GM12878 (cell line): ENCODE results near the gene TBC1D30. TPM values are rescaled to one million over a fixed set of nuclear protein-coding genes. Genes with fewer than 3 reads are reported as not detected.

Experiments used
- ATAC-seq: fragments of 200-7000 bp; cut with Tn5 transposase; 3 replicates; pipeline ENCODE4 v1.9.1; 2020; ENCODE audit warnings: mild to moderate bottlenecking, moderate library complexity
- BruUV-seq: library from RNA; stranded (reverse); fragments of 400-500 nt; replicated peaks from 2 replicates; lab custom pipeline; 2021; lab: Mats Ljungman, UMichigan
- CTCF ChIA-PET: fragments of 300-600 bp; sonication (Branson Sonifier 250); formaldehyde crosslinking; extraction: SDS; loops from one replicate; lab custom pipeline; 2021; ENCODE audit warnings: inconsistent platforms; lab: Yijun Ruan, JAX
- POLR2A ChIA-PET: fragments of 350-600 bp; formaldehyde crosslinking; extraction: SDS; loops from one replicate; lab custom pipeline; 2021; ENCODE audit warnings: inconsistent platforms; lab: Charles Lee
- RAD21 ChIA-PET: fragments of 300-600 bp; sonication (Branson Sonifier 250); formaldehyde crosslinking; loops from one replicate; lab custom pipeline; 2023; ENCODE audit warnings: antibody characterized with exemption; ENCODE audit not compliant: unreplicated experiment; lab: Charles Lee
- SMC1A ChIA-PET: fragments of 300-600 bp; sonication (Branson Sonifier 250); formaldehyde crosslinking; loops from one replicate; lab custom pipeline; 2023; ENCODE audit not compliant: unreplicated experiment, uncharacterized antibody; lab: Charles Lee
- DNase-seq: peaks from one replicate; pipeline ENCODE4 v3.0.0-alpha.2; 2011; ENCODE audit warnings: low read depth, low spot score
- FAIRE-seq: peaks from 3 replicates; lab custom pipeline; 2011; peaks lifted over from hg19 to GRCh38; lab: Jason Lieb, UNC
- H2AFZ ChIP-seq: 2 replicates; pipeline ENCODE4 v1.6.0; 2011; ENCODE audit warnings: low read depth, low read length, control low read depth; ENCODE audit not compliant: control insufficient read depth
- H3K27ac ChIP-seq: 2 replicates; pipeline ENCODE4 v1.5.1; 2011; ENCODE audit warnings: control low read depth; ENCODE audit not compliant: control insufficient read depth, insufficient read depth
- H3K27me3 ChIP-seq, 2 experiments: replicated peaks in 1 of 2; 2 replicates each; pipeline versions ENCODE4 v1.6.0 to v1.6.1; 2011; ENCODE audit warnings: low read length in 1 of 2; ENCODE audit not compliant: control insufficient read depth in 2 of 2, insufficient read depth in 2 of 2
- H3K36me3 ChIP-seq, 2 experiments: 2 replicates each; pipeline ENCODE4 v1.5.1; 2011; ENCODE audit warnings: low read length in 1 of 2; ENCODE audit not compliant: control insufficient read depth in 2 of 2, insufficient read depth in 2 of 2
- H3K4me1 ChIP-seq: 2 replicates; pipeline ENCODE4 v1.6.1; 2011; ENCODE audit warnings: mild to moderate bottlenecking, low read length, moderate library complexity, mixed read lengths; ENCODE audit not compliant: control insufficient read depth, insufficient read depth
- H3K4me2 ChIP-seq: 2 replicates; pipeline ENCODE4 v1.6.0; 2011; ENCODE audit warnings: control low read depth; ENCODE audit not compliant: control insufficient read depth, insufficient read depth
- H3K4me3 ChIP-seq: fragments of 200-600 bp; sonication (generic); 2 replicates; pipeline ENCODE4 v1.5.1; 2016
- H3K79me2 ChIP-seq: 2 replicates; pipeline ENCODE4 v1.6.0; 2011; ENCODE audit warnings: low read length; ENCODE audit not compliant: control insufficient read depth, insufficient read depth
- H3K9ac ChIP-seq: 2 replicates; pipeline ENCODE4 v1.8.0; 2011; ENCODE audit warnings: low read length, control low read depth, mixed read lengths; ENCODE audit not compliant: control insufficient read depth, insufficient read depth
- H3K9me3 ChIP-seq: replicated peaks from 3 replicates; pipeline ENCODE4 v1.5.1; 2011; ENCODE audit warnings: mild to moderate bottlenecking, low read length; ENCODE audit not compliant: control insufficient read depth, insufficient read depth
- H4K20me1 ChIP-seq: 2 replicates; pipeline ENCODE4 v1.6.0; 2011; ENCODE audit not compliant: control insufficient read depth, insufficient read depth
- DPF2 ChIP-seq: fragments of 450-650 bp; IDR thresholded peaks from 2 replicates; pipeline ENCODE4 v1.6.1; 2017; ENCODE audit warnings: mild to moderate bottlenecking
- EZH2 ChIP-seq: IDR thresholded peaks from 2 replicates; pipeline ENCODE4 v1.6.1; 2012; ENCODE audit warnings: low read depth, mild to moderate bottlenecking, control low read depth, inconsistent platforms, low read length, borderline replicate concordance; ENCODE audit not compliant: control insufficient read depth
- JUND ChIP-seq: IDR thresholded peaks from 2 replicates; pipeline ENCODE4 v1.6.1; 2012; ENCODE audit warnings: low read depth, mild to moderate bottlenecking, low read length, improper control_type of control experiment, moderate library complexity
- KDM1A ChIP-seq: fragments of 200-600 bp; sonication (generic); IDR thresholded peaks from 2 replicates; pipeline ENCODE4 v1.6.1; 2016; ENCODE audit warnings: borderline replicate concordance
- LARP7 ChIP-seq: fragments of 450-650 bp; IDR thresholded peaks from 2 replicates; pipeline ENCODE4 v1.6.1; 2017; ENCODE audit warnings: mild to moderate bottlenecking
- MLLT1 ChIP-seq: fragments of 450-650 bp; IDR thresholded peaks from 2 replicates; pipeline ENCODE4 v1.6.1; 2016; ENCODE audit warnings: mild to moderate bottlenecking
- NFYA ChIP-seq: IDR thresholded peaks from 2 replicates; pipeline ENCODE4 v1.6.1; 2011; ENCODE audit warnings: low read depth, mild to moderate bottlenecking, low read length, improper control_type of control experiment, borderline replicate concordance
- RELA ChIP-seq: fragments of 450-650 bp; IDR thresholded peaks from 2 replicates; pipeline ENCODE4 v1.8.0; 2014; ENCODE audit warnings: borderline replicate concordance; ENCODE audit not compliant: partially characterized antibody
- RELB ChIP-seq: fragments of 450-650 bp; IDR thresholded peaks from 2 replicates; pipeline ENCODE4 v1.6.1; 2017; ENCODE audit warnings: low read depth, mild to moderate bottlenecking, moderate library complexity
- SREBF1 ChIP-seq: IDR thresholded peaks from 2 replicates; pipeline ENCODE4 v1.6.1; 2012; ENCODE audit warnings: mild to moderate bottlenecking, low read length
- SREBF2 ChIP-seq: IDR thresholded peaks from 2 replicates; pipeline ENCODE4 v1.6.1; 2012; ENCODE audit warnings: mild to moderate bottlenecking, low read length
- SUPT20H ChIP-seq: IDR thresholded peaks from 2 replicates; pipeline ENCODE4 v1.6.1; 2011; ENCODE audit warnings: low read depth, mild to moderate bottlenecking, low read length, moderate library complexity, borderline replicate concordance; ENCODE audit not compliant: control insufficient read depth
- USF1 ChIP-seq: IDR thresholded peaks from 2 replicates; pipeline ENCODE4 v1.6.1; 2011; ENCODE audit warnings: borderline replicate concordance, low read depth, mild to moderate bottlenecking, moderate library complexity, mixed read lengths, low read length; ENCODE audit not compliant: insufficient read depth; ENCODE audit errors: extremely low read length
- ZBED1 ChIP-seq: IDR thresholded peaks from 2 replicates; pipeline ENCODE4 v1.6.1; 2016; ENCODE audit warnings: borderline replicate concordance
- ZZZ3 ChIP-seq: IDR thresholded peaks from 2 replicates; pipeline ENCODE4 v1.6.1; 2011; ENCODE audit warnings: low read depth; ENCODE audit not compliant: control insufficient read depth, insufficient read length
- WGBS: methylation state at CpG from one replicate; pipeline ENCODE4 v1.1.6; 2016; ENCODE audit warnings: low lambda C conversion rate; ENCODE audit not compliant: insufficient replicate concordance, insufficient coverage; ENCODE audit errors: missing lambda C conversion rate; 5-methylcytosine and 5-hydroxymethylcytosine counted together
- in situ Hi-C: fragments of 300-500 bp; cut with MboI; formaldehyde crosslinking; loops from 9 replicates; pipeline ENCODE4 v1.14.3; 2018; ENCODE audit warnings: mixed read lengths
- intact Hi-C: fragments of 100-400 bp; cut with micrococcal nuclease; formaldehyde crosslinking; loops from one replicate; pipeline ENCODE4 v1.14.2; 2022; ENCODE audit not compliant: unreplicated experiment
- polyA plus RNA-seq, 11 experiments: library from polyadenylated mRNA; depleted of rRNA in 4 of 11; unstranded in 6 of 11; stranded (reverse) in 5 of 11; fragments of >200 nt; fragmentation: Nextera tagmentation in 4 of 11; fragmentation: Illumina TruSeq in 1 of 11; extraction: Ambion mirVana in 4 of 11; extraction: Trizol in 1 of 11; gene quantifications; 1 replicate in 1 of 11; 2 replicates in 10 of 11; pipeline versions ENCODE4 v1.2.1 to v1.2.3, GENCODE V29; 2011 to 2016; ENCODE audit warnings: inconsistent platforms in 2 of 11, missing spikeins in 2 of 11, low read depth in 1 of 11
- total RNA-seq, 4 experiments: library from RNA; depleted of rRNA in 3 of 4; stranded (reverse); fragments of >200 nt in 3 of 4; fragmentation: Illumina TruSeq in 1 of 4; extraction: Trizol in 1 of 4; gene quantifications; 2 replicates each; pipeline versions ENCODE4 v1.2.1 to v1.2.3, GENCODE V29; 2013 to 2021

Gene TBC1D30
- total and polyA plus RNA-seq, 10 of the 15 experiments (the other 5 are each of a cell fraction or from before 2014, with no cell fraction given), result 1.2 to 23.3 (median 11.1) TPM

- DNase-seq, result no peak
- WGBS, result 45% methylated on average over 2 of the region's 2 CpGs
- BruUV-seq, result no TSS peak
- no peaks in the 10 kb centered on the region for H3K79me2 ChIP-seq
- TF ChIP-seq DPF2, result no peak
- no peak for TF ChIP-seq RELA
- no peak for TF ChIP-seq SUPT20H
- no peak for TF ChIP-seq KDM1A
- TF ChIP-seq ZZZ3, result no peak
- TF ChIP-seq EZH2, result no peak
- TF ChIP-seq MLLT1, result no peak
- no peak for TF ChIP-seq NFYA
- TF ChIP-seq RELB, result no peak
- TF ChIP-seq ZBED1, result no peak
- no peak for TF ChIP-seq USF1
- no peak for TF ChIP-seq SREBF1
- no peak for TF ChIP-seq LARP7
- no peak for TF ChIP-seq JUND
- TF ChIP-seq SREBF2, result no peak
- TF ChIP-seq, all 136 proteins: peak for 0
- in situ Hi-C loops (no loop called here), intact Hi-C loops (no loop called here)
- Histone ChIP-seq H3K9me3 (peaks cover 6% of the 10 kb centered on the region; the same call in 2 of the 3 replicates), H3K27ac (no peak overlapping the region), H4K20me1 (no peaks in the 10 kb centered on the region), H3K36me3 (no peaks in the 10 kb centered on the region), H3K9ac (no peak overlapping the region), H3K4me1 (peaks cover 14% of the 10 kb centered on the region), H3K27me3 (no peaks in the 10 kb centered on the region), H3K4me3 (no peak overlapping the region), H3K4me2 (no peak overlapping the region), H2AFZ (no peak overlapping the region)
- ATAC-seq (no peak), FAIRE-seq (no peak)
- ChIA-PET POLR2A (interaction anchor here (0.8 to 0.9 kb wide), 2 partner anchors 9 to 18 kb away, joined by 3 to 9 read pairs; partner anchors contain the start of gene TBC1D30), RAD21 (interaction anchor here (0.6 to 1.7 kb wide), 3 partner anchors 8 to 77 kb away, joined by 3 read pairs; no protein-coding TSS in a partner anchor), SMC1A (interaction anchor here (1.0 to 1.7 kb wide), 3 partner anchors 71 to 80 kb away, joined by 3 to 5 read pairs (median 3); no protein-coding TSS in a partner anchor), CTCF (interaction anchor here (1.1 to 9.1 kb wide), 3 partner anchors 9 to 82 kb away, joined by 3 to 192 read pairs (median 10); no protein-coding TSS in a partner anchor)
These were observed 18.3 kb upstream of the TBC1D30 start for GRCh38 chr12:64806173-64806572.
